Measurements from ENCODE around the gene EI24. TPM values are rescaled to one million over a fixed set of nuclear protein-coding genes. Genes with fewer than 3 reads are reported as not detected.
"Not testable (repeated sequence)": the region's sequence is repeated elsewhere in the genome, so short reads cannot be mapped to it uniquely, and the experiment has no call there.

The EI24 gene
- total RNA-seq, 3 donors from 2014 or later = 88.5 to 111 (median 94.1) TPM

DNA sequence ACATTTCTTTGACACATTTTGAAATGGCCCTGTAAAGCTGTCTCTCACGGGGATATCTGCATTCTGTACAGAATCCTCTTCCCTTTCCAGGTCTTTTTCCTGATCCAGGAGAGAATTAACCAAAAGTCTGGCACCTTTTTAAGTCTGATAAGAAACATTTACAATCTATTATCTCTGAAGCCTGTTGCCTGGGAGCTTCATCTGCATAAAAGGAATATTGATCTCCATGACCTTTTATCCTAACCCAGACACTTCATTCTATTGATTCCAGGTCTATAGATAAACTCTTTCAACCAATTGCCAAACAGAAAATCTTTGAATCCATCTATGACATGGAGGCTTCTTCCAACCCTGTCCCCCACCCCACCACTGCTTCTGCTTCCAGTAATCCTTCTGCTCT, 33.7 kb upstream of the EI24 start:
- Histone ChIP-seq H3K4me1 (no peaks in the 10 kb centered on the region), H3K4me3 (no peak overlapping the region), H3K27me3 (no peaks in the 10 kb centered on the region), H3K9me3 (no peaks in the 10 kb centered on the region), H3K27ac (no peak overlapping the region), H3K36me3 (no peaks in the 10 kb centered on the region)
- intact Hi-C loops (cut with DNase I; ENCODE audit: low total_unique reads) = no loop called here
- no peak for TF ChIP-seq POLR2A (IDR thresholded peaks at IDR 0.05)
- TF ChIP-seq, protein P1, sequence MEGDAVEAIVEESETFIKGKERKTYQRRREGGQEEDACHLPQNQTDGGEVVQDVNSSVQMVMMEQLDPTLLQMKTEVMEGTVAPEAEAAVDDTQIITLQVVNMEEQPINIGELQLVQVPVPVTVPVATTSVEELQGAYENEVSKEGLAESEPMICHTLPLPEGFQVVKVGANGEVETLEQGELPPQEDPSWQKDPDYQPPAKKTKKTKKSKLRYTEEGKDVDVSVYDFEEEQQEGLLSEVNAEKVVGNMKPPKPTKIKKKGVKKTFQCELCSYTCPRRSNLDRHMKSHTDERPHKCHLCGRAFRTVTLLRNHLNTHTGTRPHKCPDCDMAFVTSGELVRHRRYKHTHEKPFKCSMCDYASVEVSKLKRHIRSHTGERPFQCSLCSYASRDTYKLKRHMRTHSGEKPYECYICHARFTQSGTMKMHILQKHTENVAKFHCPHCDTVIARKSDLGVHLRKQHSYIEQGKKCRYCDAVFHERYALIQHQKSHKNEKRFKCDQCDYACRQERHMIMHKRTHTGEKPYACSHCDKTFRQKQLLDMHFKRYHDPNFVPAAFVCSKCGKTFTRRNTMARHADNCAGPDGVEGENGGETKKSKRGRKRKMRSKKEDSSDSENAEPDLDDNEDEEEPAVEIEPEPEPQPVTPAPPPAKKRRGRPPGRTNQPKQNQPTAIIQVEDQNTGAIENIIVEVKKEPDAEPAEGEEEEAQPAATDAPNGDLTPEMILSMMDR (IDR thresholded peaks at IDR 0.05) = no peak
- TF ChIP-seq POLR2AphosphoS5 (IDR thresholded peaks at IDR 0.05) = no peak
- no peak for DNase-seq (ENCODE audit: low spot score in 2 of 2)

DNA sequence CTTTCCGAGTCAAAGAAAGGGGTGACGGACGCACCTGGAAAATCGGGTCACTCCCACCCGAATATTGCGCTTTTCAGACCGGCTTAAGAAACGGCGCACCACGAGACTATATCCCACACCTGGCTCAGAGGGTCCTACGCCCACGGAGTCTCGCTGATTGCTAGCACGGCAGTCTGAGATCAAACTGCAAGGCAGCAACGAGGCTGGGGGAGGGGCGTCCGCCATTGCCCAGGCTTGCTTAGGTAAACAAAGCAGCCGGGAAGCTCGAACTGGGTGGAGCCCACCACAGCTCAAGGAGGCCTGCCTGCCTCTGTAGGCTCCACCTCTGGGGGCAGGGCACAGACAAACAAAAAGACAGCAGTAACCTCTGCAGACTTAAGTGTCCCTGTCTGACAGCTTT, 32.4 kb upstream of the EI24 start:
- DNase-seq (ENCODE audit: low spot score in 2 of 2); H3K4me3 ChIP-seq; H3K4me1 ChIP-seq; intact Hi-C loops (cut with DNase I; ENCODE audit: low total_unique reads); H3K27me3 ChIP-seq; H3K36me3 ChIP-seq; H3K9me3 ChIP-seq; H3K27ac ChIP-seq: not testable (repeated sequence)

DNA sequence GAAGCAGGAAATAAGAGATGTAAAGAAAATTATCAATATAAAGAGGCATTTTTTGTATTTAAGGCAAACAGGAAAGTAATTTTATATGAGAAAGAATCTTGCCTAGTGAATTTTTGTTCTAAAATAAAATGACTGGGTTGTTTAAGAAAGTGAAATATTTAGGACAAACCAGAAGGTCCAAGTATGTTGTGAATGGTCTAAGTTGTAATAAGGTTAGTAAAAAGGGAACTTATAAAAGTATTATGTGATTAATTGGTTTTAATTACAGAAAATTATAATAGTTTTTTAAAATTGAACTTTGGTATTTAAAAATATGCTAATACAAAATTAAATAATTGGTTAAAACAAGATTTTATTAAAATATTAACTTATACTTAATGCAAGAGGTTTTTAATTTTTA, 26.6 kb upstream of the EI24 start:
- DNase-seq (ENCODE audit: low spot score in 2 of 2) = no peak
- TF ChIP-seq, protein P1 (IDR thresholded peaks at IDR 0.05) = no peak
- TF ChIP-seq POLR2AphosphoS5 (IDR thresholded peaks at IDR 0.05) = no peak
- TF ChIP-seq POLR2A (IDR thresholded peaks at IDR 0.05) = no peak
- no peaks in the 10 kb centered on the region for H3K27me3 ChIP-seq
- H3K27ac ChIP-seq = no peak overlapping the region
- no peaks in the 10 kb centered on the region for H3K36me3 ChIP-seq
- no peak overlapping the region for H3K4me3 ChIP-seq
- H3K4me1 ChIP-seq = no peaks in the 10 kb centered on the region
- no peaks in the 10 kb centered on the region for H3K9me3 ChIP-seq
- intact Hi-C loops (cut with DNase I; ENCODE audit: low total_unique reads) = no loop called here

DNA sequence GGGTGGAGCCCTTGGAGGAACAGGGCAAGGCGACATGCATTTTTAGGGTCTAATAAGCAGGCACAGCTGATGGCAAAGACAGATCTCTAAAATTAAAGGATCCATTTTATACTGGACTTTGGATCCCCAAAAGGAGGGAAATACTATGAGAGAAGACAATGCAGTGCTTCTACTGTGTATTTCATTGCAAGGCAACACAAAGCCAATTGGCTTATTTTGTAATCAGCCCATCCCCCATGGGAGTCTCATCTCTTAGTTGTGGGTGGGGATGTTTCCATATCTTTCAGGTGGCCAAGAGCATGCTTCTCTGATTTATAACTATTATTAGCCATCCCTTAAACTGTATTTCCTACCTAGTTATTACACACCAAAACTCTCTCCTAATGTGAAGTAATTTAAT, 18.5 kb upstream of the EI24 start:
- DNase-seq (ENCODE audit: low spot score in 2 of 2) = no peak
- intact Hi-C loops (cut with DNase I; ENCODE audit: low total_unique reads) = no loop called here
- TF ChIP-seq POLR2A (IDR thresholded peaks at IDR 0.05) = no peak
- TF ChIP-seq POLR2AphosphoS5 (IDR thresholded peaks at IDR 0.05) = no peak
- TF ChIP-seq, protein P1 (IDR thresholded peaks at IDR 0.05) = no peak

DNA sequence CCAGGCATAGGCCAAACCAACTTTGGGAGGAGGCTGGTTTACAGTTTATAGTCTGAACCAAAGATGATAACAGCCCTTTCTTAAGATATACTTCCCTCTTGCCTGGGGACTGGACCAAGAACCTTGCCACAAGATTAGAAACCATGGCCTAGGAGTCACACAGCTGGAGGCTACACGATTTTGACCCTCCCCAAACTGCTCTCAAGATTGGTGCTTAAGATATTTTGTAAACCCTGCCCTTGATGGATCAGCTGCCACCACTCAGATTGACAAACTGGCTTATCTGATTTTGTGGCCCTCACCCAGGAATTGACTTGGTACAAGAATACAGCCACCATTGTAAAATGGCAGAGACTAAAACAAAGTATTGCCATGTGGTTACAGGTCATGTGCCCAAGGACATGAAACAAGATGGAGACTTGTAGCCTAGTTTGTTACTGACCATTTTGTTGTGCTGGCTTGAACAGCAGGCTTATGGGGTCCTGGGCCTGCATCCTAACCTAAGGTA, 17.4 kb upstream of the EI24 start:
- intact Hi-C loops (cut with DNase I; ENCODE audit: low total_unique reads) = no loop called here
- no peak for TF ChIP-seq POLR2A (IDR thresholded peaks at IDR 0.05)
- no peak for TF ChIP-seq POLR2AphosphoS5 (IDR thresholded peaks at IDR 0.05)
- TF ChIP-seq, protein P1 (IDR thresholded peaks at IDR 0.05) = no peak
- no peak for DNase-seq (ENCODE audit: low spot score in 2 of 2)
- Histone ChIP-seq H3K27ac (no peak overlapping the region), H3K4me3 (no peak overlapping the region), H3K4me1 (no peaks in the 10 kb centered on the region), H3K36me3 (no peaks in the 10 kb centered on the region), H3K9me3 (peaks cover 30 to 33% of the 10 kb centered on the region in 2 donors), H3K27me3 (no peaks in the 10 kb centered on the region)

More for the DNA sequence above, 18.5 kb upstream of the EI24 start:
- no peak overlapping the region for H3K27ac ChIP-seq
- peaks cover 30 to 33% of the 10 kb centered on the region in 2 donors for H3K9me3 ChIP-seq
- no peak overlapping the region for H3K4me3 ChIP-seq
- no peaks in the 10 kb centered on the region for H3K27me3 ChIP-seq
- no peaks in the 10 kb centered on the region for H3K36me3 ChIP-seq
- no peaks in the 10 kb centered on the region for H3K4me1 ChIP-seq

DNA sequence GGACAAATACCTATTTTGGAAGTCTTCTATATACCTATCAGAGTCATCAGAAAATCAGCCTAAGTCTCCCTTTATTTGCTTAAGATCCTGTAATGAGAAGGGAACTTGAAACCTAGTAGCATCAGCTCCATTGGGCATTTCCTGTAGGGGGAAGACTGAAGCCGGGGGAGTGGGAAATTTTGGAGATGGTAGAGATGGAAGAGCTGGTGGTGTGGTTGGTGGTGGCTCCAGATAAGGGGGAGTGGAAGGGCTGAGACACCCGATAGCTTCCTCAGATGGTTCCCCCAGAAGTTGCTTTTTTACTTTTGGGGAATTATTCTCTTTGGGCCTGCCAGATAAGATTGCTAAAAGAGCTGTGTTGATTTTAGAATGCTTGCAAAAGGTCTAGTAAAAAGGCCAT, 16.4 kb upstream of the EI24 start:
- Histone ChIP-seq H3K36me3 (no peaks in the 10 kb centered on the region), H3K27me3 (no peaks in the 10 kb centered on the region), H3K9me3 (peaks cover 30 to 33% of the 10 kb centered on the region in 2 donors), H3K4me3 (no peak overlapping the region), H3K4me1 (no peaks in the 10 kb centered on the region), H3K27ac (no peak overlapping the region)
- intact Hi-C loops (cut with DNase I; ENCODE audit: low total_unique reads) = no loop called here
- no peak for DNase-seq (ENCODE audit: low spot score in 2 of 2)
- no peak for TF ChIP-seq POLR2AphosphoS5 (IDR thresholded peaks at IDR 0.05)
- TF ChIP-seq, protein P1 (IDR thresholded peaks at IDR 0.05) = no peak
- no peak for TF ChIP-seq POLR2A (IDR thresholded peaks at IDR 0.05)
